H1 (cell line): Measurements from ENCODE around the gene POLR2F.

ENCODE experiments used
- BRCA1 ChIP-seq: IDR thresholded peaks from 2 replicates; pipeline ENCODE4 v1.6.1; 2012; ENCODE audit warnings: low read depth, low read length, improper control_type of control experiment
- CHD2 ChIP-seq: IDR thresholded peaks from 2 replicates; pipeline ENCODE4 v1.6.1; 2012; ENCODE audit warnings: low read length, improper control_type of control experiment
- CREB1 ChIP-seq: IDR thresholded peaks from 2 replicates; pipeline ENCODE4 v1.6.1; 2012; ENCODE audit warnings: inconsistent platforms
- CTCF ChIP-seq, 3 experiments: IDR thresholded peaks; 1 replicate in 2 of 3; 2 replicates in 1 of 3; pipeline versions ENCODE4 v1.5.1 to v1.6.1; 2011; ENCODE audit warnings: low read length in 3 of 3, mild to moderate bottlenecking in 3 of 3, inconsistent platforms in 2 of 3, low read depth in 1 of 3, moderate library complexity in 1 of 3; ENCODE audit not compliant: insufficient read depth in 1 of 3; ENCODE audit errors: control extremely low read depth in 1 of 3
- EP300 ChIP-seq, 2 experiments: IDR thresholded peaks; 1 replicate in 1 of 2; 2 replicates in 1 of 2; pipeline ENCODE4 v1.6.1; 2011 to 2012; ENCODE audit warnings: low read depth in 2 of 2, low read length in 2 of 2, mild to moderate bottlenecking in 2 of 2, borderline replicate concordance in 1 of 2, inconsistent platforms in 1 of 2, moderate library complexity in 1 of 2
- POLR2A ChIP-seq, 2 experiments: IDR thresholded peaks; 1 replicate in 1 of 2; 2 replicates in 1 of 2; pipeline ENCODE4 v1.6.1; 2011; ENCODE audit warnings: low read depth in 2 of 2, low read length in 2 of 2, mild to moderate bottlenecking in 2 of 2; ENCODE audit errors: control extremely low read depth in 1 of 2
- TCF12 ChIP-seq: IDR thresholded peaks from 2 replicates; pipeline ENCODE4 v1.6.1; 2011; ENCODE audit warnings: low read depth, mild to moderate bottlenecking, low read length
- TF ChIP-seq, protein P1 (sequence below): IDR thresholded peaks from 2 replicates; pipeline ENCODE4 v1.6.1; 2012; ENCODE audit warnings: inconsistent platforms

DNA sequence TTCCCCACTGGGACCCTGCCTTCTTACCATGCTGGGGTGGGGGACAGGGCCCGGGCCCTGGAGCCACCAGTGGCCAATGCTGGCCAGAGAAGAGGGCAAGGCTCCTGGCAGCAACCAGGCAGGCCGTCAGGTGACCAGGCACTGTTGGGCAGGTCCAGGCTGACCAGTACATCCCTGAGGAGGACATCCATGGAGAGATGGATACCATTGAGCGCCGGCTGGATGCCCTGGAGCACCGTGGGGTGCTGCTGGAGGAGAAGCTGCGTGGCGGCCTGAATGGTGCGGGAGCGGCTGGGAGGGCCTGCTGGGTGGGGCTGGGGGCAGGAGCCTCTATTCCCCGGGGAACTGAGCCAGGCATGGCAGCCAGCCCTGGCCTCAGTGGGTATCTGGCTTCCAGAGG lies 21.1 kb upstream of the POLR2F start:
- TF ChIP-seq EP300 (IDR thresholded peaks at IDR 0.05; ENCODE audit: borderline replicate concordance in 1 of 2, low read depth in 2 of 2, low read length in 2 of 2) (no peak), BRCA1 (no peak), CTCF (IDR thresholded peaks at IDR 0.05; ENCODE audit: control extremely low read depth in 1 of 3, insufficient read depth in 1 of 3, low read depth in 1 of 3, low read length in 3 of 3) (no peak), POLR2A (IDR thresholded peaks at IDR 0.05; ENCODE audit: control extremely low read depth in 1 of 2, low read depth in 2 of 2, low read length in 2 of 2) (no peak), TCF12 (no peak), CREB1 (no peak), CHD2 (no peak)
- TF ChIP-seq, protein P1, sequence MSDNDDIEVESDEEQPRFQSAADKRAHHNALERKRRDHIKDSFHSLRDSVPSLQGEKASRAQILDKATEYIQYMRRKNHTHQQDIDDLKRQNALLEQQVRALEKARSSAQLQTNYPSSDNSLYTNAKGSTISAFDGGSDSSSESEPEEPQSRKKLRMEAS: no peak
